ENCODE results near the gene CILP2. TPM values are rescaled to one million over a fixed set of nuclear protein-coding genes. Genes with fewer than 3 reads are reported as not detected.

The CILP2 gene
- total and polyA plus RNA-seq, 2 of the 8 experiments (the other 6 are each of a cell fraction or from before 2014, with no cell fraction given): 4.4 to 5.8 TPM

DNA sequence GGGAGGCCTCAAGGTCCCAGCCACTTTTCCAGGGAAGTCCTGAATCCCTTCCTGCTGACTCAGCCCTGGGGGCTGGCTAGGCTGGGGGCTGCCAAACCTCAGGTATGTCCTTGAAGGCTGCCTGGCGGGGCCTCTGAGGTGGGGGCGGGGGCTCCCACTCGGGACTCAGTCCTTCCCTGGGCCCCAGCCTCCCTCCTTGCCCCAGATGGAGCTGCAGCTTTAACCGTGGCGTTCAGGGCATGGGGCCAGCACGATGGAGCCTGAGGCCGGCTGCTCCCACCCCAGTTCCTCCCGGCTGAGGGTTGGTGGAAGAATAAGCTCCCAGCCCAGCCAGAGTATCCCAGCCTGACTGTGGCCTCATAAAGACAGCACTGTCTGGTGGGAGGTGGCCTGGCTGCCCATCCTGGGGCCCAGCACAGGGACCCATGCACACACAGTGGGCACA is 12.4 kb downstream of the CILP2 start:
- FAIRE-seq (no peak), DNase-seq (ENCODE audit: low read depth in 1 of 2, low spot score in 2 of 2) (no peak)
- Histone ChIP-seq H3K36me3 (ENCODE audit: control insufficient read depth in 2 of 4, insufficient read depth in 4 of 4, low read length in 3 of 4) (no peaks in the 10 kb centered on the region), H2AK5ac (ENCODE audit: low read depth, low read length) (no peak overlapping the region), H4K20me1 (replicated peaks in 1 of 2; ENCODE audit: control insufficient read depth in 1 of 2, insufficient read depth in 2 of 2, low read length in 2 of 2) (no peaks in the 10 kb centered on the region), H3K4ac (replicated peaks; ENCODE audit: insufficient read length, low read depth, low read length) (no peak overlapping the region), H4K5ac (ENCODE audit: insufficient read length, low read depth, low read length) (no peak overlapping the region), H3K27me3 (replicated peaks in 1 of 4; ENCODE audit: control insufficient read depth in 3 of 4, extremely low read depth in 1 of 4, insufficient read depth in 3 of 4, low read length in 3 of 4) (no peaks in the 10 kb centered on the region; a peak in 1 of 7 replicates), H4K8ac (ENCODE audit: extremely low read depth, insufficient read depth, low read length) (0 out of 2 replicates have a peak overlapping the region, but pooled peaks have one; percentile 53), H2BK12ac (ENCODE audit: low read depth, low read length) (0 out of 2 replicates have a peak overlapping the region, but pooled peaks have one; percentile 27), H2AFZ (ENCODE audit: low read length) (no peak overlapping the region), H3K14ac (ENCODE audit: insufficient read length) (no peak overlapping the region), H3K18ac (ENCODE audit: extremely low read depth, low read length) (no peak overlapping the region), H3K4me2 (ENCODE audit: insufficient read depth in 1 of 2, low read depth in 2 of 2, low read length in 2 of 2) (no peak overlapping the region), H2BK5ac (ENCODE audit: low read depth, low read length) (no peak overlapping the region), H3K23me2 (ENCODE audit: low read depth, low read length) (no peaks in the 10 kb centered on the region), H3K79me1 (ENCODE audit: low read depth, low read length) (0 out of 2 replicates have a peak, but pooled peaks cover 1% of the 10 kb centered on the region), H3K9me3 (ENCODE audit: insufficient read depth in 2 of 2, low read depth in 1 of 2, low read length in 1 of 2) (no peaks in the 10 kb centered on the region), H3K56ac (replicated peaks; ENCODE audit: insufficient read length, low read depth, low read length) (no peak overlapping the region), H3K27ac (ENCODE audit: low read depth, low read length) (no peak overlapping the region), H3K4me3 (ENCODE audit: extremely low read depth in 1 of 4, insufficient read depth in 2 of 4, low read depth in 3 of 4, low read length in 4 of 4) (no peak overlapping the region), H3K4me1 (replicated peaks in 1 of 4; ENCODE audit: control insufficient read depth in 3 of 4, insufficient read depth in 4 of 4, low read length in 3 of 4) (no peaks in the 10 kb centered on the region; a peak in 3 of 7 replicates), H3K9ac (replicated peaks in 1 of 4; ENCODE audit: extremely low read depth in 1 of 4, low read depth in 3 of 4, low read length in 3 of 4) (no peak overlapping the region), H3K79me2 (ENCODE audit: control insufficient read depth in 1 of 2, insufficient read depth in 2 of 2, low read length in 2 of 2) (no peaks in the 10 kb centered on the region), H4K91ac (replicated peaks; ENCODE audit: insufficient read length, low read length) (no peak overlapping the region), H3K23ac (ENCODE audit: insufficient read length) (no peak overlapping the region), H2BK20ac (ENCODE audit: low read length) (no peak overlapping the region), H2BK15ac (ENCODE audit: low read length) (0 out of 2 replicates have a peak overlapping the region, but pooled peaks have one; percentile 18), H2BK120ac (replicated peaks; ENCODE audit: low read depth, low read length) (no peak overlapping the region)
- TF ChIP-seq CHD2 (IDR thresholded peaks at IDR 0.05; ENCODE audit: low read length): no peak
- 0 out of 2 replicates have a peak, but pooled peaks have one; percentile 4 for TF ChIP-seq MAFK (IDR thresholded peaks at IDR 0.05; ENCODE audit: low read depth, low read length)
- no peak for TF ChIP-seq SP4 (IDR thresholded peaks at IDR 0.05; ENCODE audit: low read length)
- no peak for TF ChIP-seq CTBP2 (IDR thresholded peaks at IDR 0.05; ENCODE audit: borderline replicate concordance, insufficient read depth, insufficient read length, low read length)
- ChIA-PET POLR2A (ENCODE audit: partially characterized antibody) (interaction anchor here (0.6 to 1.8 kb wide), 5 partner anchors 10 to 74 kb away, joined by 3 to 7 read pairs (median 4); partner anchors contain the start of gene YJEFN3), CTCF (ENCODE audit: partially characterized antibody) (interaction anchor here (0.7 to 15.7 kb wide), 7 partner anchors 13 to 102 kb away, joined by 3 to 223 read pairs (median 38); partner anchors contain the start of genes CILP2 and YJEFN3)
- 82% methylated on average over 8 of the region's 8 CpGs; no CpG with 5 or more reads in 1 of the 2 experiments for WGBS, 2 experiments (ENCODE audit: extremely low coverage in 1 of 2, insufficient coverage in 1 of 2, insufficient read length in 1 of 2, insufficient replicate concordance in 2 of 2, low coverage in 1 of 2, low lambda C conversion rate in 2 of 2, missing lambda C conversion rate in 1 of 2)

Measured in H1 (cell line).